ELF-1 (cell line): ENCODE data around the gene CLDN14.
"Not testable (repeated sequence)": the region's sequence is repeated elsewhere in the genome, so short reads cannot be mapped to it uniquely, and the experiment has no call there.

Experiments used
- DNase-seq: peaks from one replicate; pipeline ENCODE4 v3.0.0-alpha.2; 2016; ENCODE audit warnings: low read depth, low spot score

The CLDN14 gene

GRCh38 chr21:36502365-36502764, 22.4 kb upstream of the CLDN14 start:
- DNase-seq: no peak

- no peak for DNase-seq
Observed at GRCh38 chr21:36501589-36501892, 21.6 kb upstream of the CLDN14 start.

- peak; percentile 59 for DNase-seq
Observed at GRCh38 chr21:36499578-36500471, 19.9 kb upstream of the CLDN14 start.

GRCh38 chr21:36494557-36494956, 14.6 kb upstream of the CLDN14 start:
- no peak for DNase-seq

GRCh38 chr21:36491209-36491910, 11.4 kb upstream of the CLDN14 start:
- DNase-seq: no peak

GRCh38 chr21:36489776-36490165, 9.8 kb upstream of the CLDN14 start:
- DNase-seq: no peak

GRCh38 chr21:36489103-36489775, 9.3 kb upstream of the CLDN14 start:
- DNase-seq: no peak

- no peak for DNase-seq
Observed at GRCh38 chr21:36487641-36488307, 7.9 kb upstream of the CLDN14 start.

- DNase-seq: no peak
Observed at GRCh38 chr21:36486246-36486645, 6.3 kb upstream of the CLDN14 start.

GRCh38 chr21:36485476-36485875, 5.6 kb upstream of the CLDN14 start:
- DNase-seq: no peak

GRCh38 chr21:36483095-36483494, 3.2 kb upstream of the CLDN14 start:
- no peak for DNase-seq

GRCh38 chr21:36482673-36483072, 2.8 kb upstream of the CLDN14 start:
- no peak for DNase-seq

- no peak for DNase-seq
Observed at GRCh38 chr21:36482181-36482580, 2.3 kb upstream of the CLDN14 start.

GRCh38 chr21:36481639-36482038, 1.7 kb upstream of the CLDN14 start:
- DNase-seq: no peak

GRCh38 chr21:36480618-36481017, 696 bp upstream of the CLDN14 start:
- DNase-seq: no peak

- DNase-seq: peak; percentile 26
Observed at GRCh38 chr21:36478941-36479340, 981 bp downstream of the CLDN14 start.

- no peak for DNase-seq
Observed at GRCh38 chr21:36478207-36478701, 1.7 kb downstream of the CLDN14 start.

GRCh38 chr21:36477559-36477958, 2.4 kb downstream of the CLDN14 start:
- no peak for DNase-seq

- DNase-seq: no peak
Observed at GRCh38 chr21:36477001-36477400, 2.9 kb downstream of the CLDN14 start.

- not testable (repeated sequence) for DNase-seq
Observed at GRCh38 chr21:36476541-36476940, 3.4 kb downstream of the CLDN14 start.

- no peak for DNase-seq
Observed at GRCh38 chr21:36474591-36474990, 5.3 kb downstream of the CLDN14 start.

GRCh38 chr21:36473203-36473602, 6.7 kb downstream of the CLDN14 start:
- no peak for DNase-seq
